ENCODE data around the gene PTPN18.
"Not testable (repeated sequence)": the region's sequence is repeated elsewhere in the genome, so short reads cannot be mapped to it uniquely, and the experiment has no call there.

PTPN18 gene

GRCh38 chr2:130355578-130356431, at the start of gene PTPN18:
Gene PTPN18, plus strand, starts transcription at chr2:130356056. Its CDS starts 52 bp downstream, at chr2:130356108.
- peak in 1 of 2 donors; percentile 57 for DNase-seq (ENCODE audit: low read depth in 2 of 2)

- DNase-seq (ENCODE audit: low read depth in 2 of 2), result no peak
Observed at GRCh38 chr2:130307850-130308249, 48.0 kb upstream of the PTPN18 start.

- no peak for DNase-seq (ENCODE audit: low read depth in 2 of 2)
Observed at GRCh38 chr2:130310881-130311280, 45.0 kb upstream of the PTPN18 start.

GRCh38 chr2:130313812-130314334, 42.0 kb upstream of the PTPN18 start:
- DNase-seq (ENCODE audit: low read depth in 2 of 2), result no peak

- DNase-seq (ENCODE audit: low read depth in 2 of 2), result no peak
Observed at GRCh38 chr2:130314377-130314776, 41.5 kb upstream of the PTPN18 start.

GRCh38 chr2:130316596-130316995, 39.3 kb upstream of the PTPN18 start:
- no peak for DNase-seq (ENCODE audit: low read depth in 2 of 2)

- no peak for DNase-seq (ENCODE audit: low read depth in 2 of 2)
Observed at GRCh38 chr2:130318906-130319305, 37.0 kb upstream of the PTPN18 start.

- no peak for DNase-seq (ENCODE audit: low read depth in 2 of 2)
Observed at GRCh38 chr2:130319536-130319935, 36.3 kb upstream of the PTPN18 start.

- DNase-seq (ENCODE audit: low read depth in 2 of 2), result no peak
Observed at GRCh38 chr2:130327703-130328527, 27.9 kb upstream of the PTPN18 start.

- no peak for DNase-seq (ENCODE audit: low read depth in 2 of 2)
Observed at GRCh38 chr2:130328710-130329109, 27.1 kb upstream of the PTPN18 start.

- DNase-seq (ENCODE audit: low read depth in 2 of 2), result peak; percentile 39 to 58
Observed at GRCh38 chr2:130332271-130333073, 23.4 kb upstream of the PTPN18 start.

- DNase-seq (ENCODE audit: low read depth in 2 of 2), result not testable (repeated sequence)
Observed at GRCh38 chr2:130333253-130333652, 22.6 kb upstream of the PTPN18 start.

- DNase-seq (ENCODE audit: low read depth in 2 of 2), result no peak
Observed at GRCh38 chr2:130334026-130334425, 21.8 kb upstream of the PTPN18 start.

- no peak for DNase-seq (ENCODE audit: low read depth in 2 of 2)
Observed at GRCh38 chr2:130335226-130335625, 20.6 kb upstream of the PTPN18 start.

GRCh38 chr2:130336150-130336876, 19.5 kb upstream of the PTPN18 start:
- DNase-seq (ENCODE audit: low read depth in 2 of 2), result no peak

- DNase-seq (ENCODE audit: low read depth in 2 of 2), result peak; percentile 32 to 54
Observed at GRCh38 chr2:130336877-130337734, 18.8 kb upstream of the PTPN18 start.

GRCh38 chr2:130337735-130338325, 18.0 kb upstream of the PTPN18 start:
- no peak for DNase-seq (ENCODE audit: low read depth in 2 of 2)

- no peak for DNase-seq (ENCODE audit: low read depth in 2 of 2)
Observed at GRCh38 chr2:130338793-130339345, 17.0 kb upstream of the PTPN18 start.
